ENCODE data around the gene STK32A.

STK32A gene

DNA sequence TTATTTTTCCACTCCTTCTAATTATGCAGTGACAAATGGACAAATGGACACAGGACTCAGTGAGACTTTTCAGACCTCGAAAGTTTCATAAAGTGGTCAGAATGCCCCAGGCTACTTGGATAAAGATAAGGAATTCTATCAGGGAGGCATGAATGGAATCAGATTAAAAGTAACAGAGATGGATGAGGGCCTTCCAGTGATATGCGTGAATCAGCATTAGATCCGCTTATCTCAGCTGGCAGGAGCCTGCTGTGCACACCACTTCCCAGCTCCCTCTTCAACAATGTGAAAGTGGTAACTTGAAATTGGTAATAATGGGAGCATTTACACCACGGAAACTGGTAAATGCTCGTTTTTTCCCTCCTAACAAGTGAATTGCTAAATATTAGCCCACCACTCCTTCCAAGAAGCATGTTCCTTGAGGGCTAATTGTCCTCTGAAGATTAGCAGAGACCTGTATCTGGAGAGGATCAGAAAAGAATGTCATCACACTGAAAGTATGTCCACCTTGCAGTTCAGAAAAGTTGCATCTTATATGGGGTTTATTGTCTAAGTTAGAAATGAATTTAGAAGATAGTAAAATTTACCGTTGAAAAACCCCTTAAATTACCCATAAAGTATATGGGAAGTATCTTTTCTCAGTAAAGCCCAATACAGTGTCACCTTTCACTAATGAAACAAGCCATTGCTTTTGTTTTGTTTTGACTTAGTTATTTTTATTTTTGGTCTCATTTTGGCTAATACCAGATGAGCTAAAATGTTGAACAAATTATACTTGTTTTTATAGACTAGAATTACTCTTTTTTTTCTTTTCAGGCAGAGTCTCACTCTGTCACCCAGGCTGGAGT is 149.7 kb downstream of the STK32A start:
- no peaks in the 10 kb centered on the region for H3K4me1 ChIP-seq (ENCODE audit: control extremely low read depth in 1 of 4, control insufficient read depth in 4 of 4, insufficient read depth in 4 of 4, low read length in 3 of 4)
- DNase-seq, result no peak
- H3K36me3 ChIP-seq (ENCODE audit: control insufficient read depth in 4 of 4, insufficient read depth in 4 of 4, low read length in 3 of 4), result no peaks in the 10 kb centered on the region
- H3K27me3 ChIP-seq (replicated peaks in 2 of 5; ENCODE audit: control insufficient read depth in 4 of 5, insufficient read depth in 5 of 5, low read length in 4 of 5), result peaks cover 0 to 3% (median 0%) of the 10 kb centered on the region in 5 experiments
- no CpG with 5 or more reads among the region's 6 CpGs for WGBS (ENCODE audit: insufficient coverage)
- no peak overlapping the region for H3K4me3 ChIP-seq (ENCODE audit: control insufficient read depth in 1 of 7, extremely low read depth in 1 of 7, insufficient read depth in 4 of 7, low read depth in 2 of 7, low read length in 6 of 7)
- H3K27ac ChIP-seq (ENCODE audit: insufficient read depth in 1 of 2, low read depth in 1 of 2, low read length in 2 of 2, poor library complexity in 1 of 2, severe bottlenecking in 2 of 2), result no peak overlapping the region
- ChIA-PET CTCF (interaction anchor here (1.1 to 1.5 kb wide), 2 partner anchors 16 to 175 kb away, joined by 3 to 4 read pairs; no protein-coding TSS in a partner anchor), POLR2A (no interaction called here)
- H3K9me3 ChIP-seq (ENCODE audit: control extremely low read depth in 1 of 5, control insufficient read depth in 4 of 5, insufficient read depth in 2 of 5, low read depth in 1 of 5, low read length in 4 of 5), result peaks cover 0 to 6% (median 0%) of the 10 kb centered on the region in 5 experiments

- no CpG with 5 or more reads among the region's 4 CpGs for WGBS (ENCODE audit: insufficient coverage)
- ChIA-PET POLR2A (no interaction called here), CTCF (interaction anchor here (1.4 kb wide), 1 partner anchor 186 kb away, joined by 3 read pairs; no protein-coding TSS in a partner anchor)
Observed at GRCh38 chr5:147387109-147387508, 152.3 kb downstream of the STK32A start.

GRCh38 chr5:147388184-147389108 is 153.6 kb downstream of the STK32A start:
- no peak for DNase-seq
- CTCF ChIA-PET, result interaction anchor here (1.3 to 1.4 kb wide), 2 partner anchors 163 to 184 kb away, joined by 3 to 4 read pairs; no protein-coding TSS in a partner anchor
- Histone ChIP-seq H3K36me3 (ENCODE audit: control insufficient read depth in 4 of 4, insufficient read depth in 4 of 4, low read length in 3 of 4) (no peaks in the 10 kb centered on the region), H3K9me3 (ENCODE audit: control extremely low read depth in 1 of 5, control insufficient read depth in 4 of 5, insufficient read depth in 2 of 5, low read depth in 1 of 5, low read length in 4 of 5) (no peaks in the 10 kb centered on the region), H3K27me3 (replicated peaks in 2 of 5; ENCODE audit: control insufficient read depth in 4 of 5, insufficient read depth in 5 of 5, low read length in 4 of 5) (peaks cover 0 to 3% (median 0%) of the 10 kb centered on the region in 5 experiments), H3K4me3 (ENCODE audit: control insufficient read depth in 1 of 7, extremely low read depth in 1 of 7, insufficient read depth in 4 of 7, low read depth in 2 of 7, low read length in 6 of 7) (no peak overlapping the region), H3K4me1 (ENCODE audit: control extremely low read depth in 1 of 4, control insufficient read depth in 4 of 4, insufficient read depth in 4 of 4, low read length in 3 of 4) (no peaks in the 10 kb centered on the region), H3K27ac (ENCODE audit: insufficient read depth in 1 of 2, low read depth in 1 of 2, low read length in 2 of 2, poor library complexity in 1 of 2, severe bottlenecking in 2 of 2) (no peak overlapping the region)
- POLR2A ChIA-PET, result no interaction called here
- 92% methylated on average over 3 of the region's 7 CpGs for WGBS (ENCODE audit: insufficient coverage)

More at GRCh38 chr5:147387109-147387508, 152.3 kb downstream of the STK32A start:
- H3K27ac ChIP-seq (ENCODE audit: insufficient read depth in 1 of 2, low read depth in 1 of 2, low read length in 2 of 2, poor library complexity in 1 of 2, severe bottlenecking in 2 of 2), result no peak overlapping the region
- H3K4me1 ChIP-seq (ENCODE audit: control extremely low read depth in 1 of 4, control insufficient read depth in 4 of 4, insufficient read depth in 4 of 4, low read length in 3 of 4), result no peaks in the 10 kb centered on the region
- no peak overlapping the region for H3K4me3 ChIP-seq (ENCODE audit: control insufficient read depth in 1 of 7, extremely low read depth in 1 of 7, insufficient read depth in 4 of 7, low read depth in 2 of 7, low read length in 6 of 7)
- DNase-seq, result no peak
- H3K36me3 ChIP-seq (ENCODE audit: control insufficient read depth in 4 of 4, insufficient read depth in 4 of 4, low read length in 3 of 4), result no peaks in the 10 kb centered on the region
- peaks cover 0 to 3% (median 0%) of the 10 kb centered on the region in 5 experiments for H3K27me3 ChIP-seq (replicated peaks in 2 of 5; ENCODE audit: control insufficient read depth in 4 of 5, insufficient read depth in 5 of 5, low read length in 4 of 5)
- no peaks in the 10 kb centered on the region for H3K9me3 ChIP-seq (ENCODE audit: control extremely low read depth in 1 of 5, control insufficient read depth in 4 of 5, insufficient read depth in 2 of 5, low read depth in 1 of 5, low read length in 4 of 5)

GRCh38 chr5:147390654-147391225 is 155.9 kb downstream of the STK32A start:
- H3K4me3 ChIP-seq (ENCODE audit: control insufficient read depth in 1 of 7, extremely low read depth in 1 of 7, insufficient read depth in 4 of 7, low read depth in 2 of 7, low read length in 6 of 7), result no peak overlapping the region
- no peaks in the 10 kb centered on the region for H3K9me3 ChIP-seq (ENCODE audit: control extremely low read depth in 1 of 5, control insufficient read depth in 4 of 5, insufficient read depth in 2 of 5, low read depth in 1 of 5, low read length in 4 of 5)
- ChIA-PET CTCF (interaction anchor here (1.4 to 1.7 kb wide), 3 partner anchors 9 to 22 kb away, joined by 3 to 5 read pairs (median 4); no protein-coding TSS in a partner anchor), POLR2A (no interaction called here)
- H3K4me1 ChIP-seq (ENCODE audit: control extremely low read depth in 1 of 4, control insufficient read depth in 4 of 4, insufficient read depth in 4 of 4, low read length in 3 of 4), result no peaks in the 10 kb centered on the region
- no peak overlapping the region for H3K27ac ChIP-seq (ENCODE audit: insufficient read depth in 1 of 2, low read depth in 1 of 2, low read length in 2 of 2, poor library complexity in 1 of 2, severe bottlenecking in 2 of 2)
- H3K36me3 ChIP-seq (ENCODE audit: control insufficient read depth in 4 of 4, insufficient read depth in 4 of 4, low read length in 3 of 4), result peaks cover 0 to 5% (median 0%) of the 10 kb centered on the region in 4 experiments
- no peak for DNase-seq
- 100% methylated on average over 3 of the region's 3 CpGs for WGBS (ENCODE audit: insufficient coverage)
- peaks cover 0 to 2% (median 0%) of the 10 kb centered on the region in 5 experiments for H3K27me3 ChIP-seq (replicated peaks in 2 of 5; ENCODE audit: control insufficient read depth in 4 of 5, insufficient read depth in 5 of 5, low read length in 4 of 5)

DNA sequence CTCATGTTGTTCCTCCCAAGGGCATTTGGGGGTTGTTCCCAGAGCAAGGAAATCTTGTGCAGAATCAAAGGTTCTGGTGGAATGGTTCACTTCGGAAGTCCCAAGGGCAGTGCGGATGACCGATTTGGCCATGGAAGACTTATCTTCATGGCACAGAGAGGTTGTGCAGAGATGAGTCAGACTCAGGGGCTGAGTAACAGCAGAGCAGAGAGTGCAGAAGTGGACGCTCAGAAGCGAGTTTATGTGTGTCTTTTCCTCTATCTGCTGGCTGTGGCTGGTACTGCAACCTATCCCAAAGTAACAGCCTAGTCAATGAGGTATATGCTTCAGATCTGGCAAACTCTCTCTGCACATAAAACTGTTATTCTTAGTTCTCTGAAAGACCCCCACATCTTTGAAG is 157.0 kb downstream of the STK32A start:
- Histone ChIP-seq H3K9me3 (ENCODE audit: control extremely low read depth in 1 of 5, control insufficient read depth in 4 of 5, insufficient read depth in 2 of 5, low read depth in 1 of 5, low read length in 4 of 5) (no peaks in the 10 kb centered on the region), H3K27me3 (replicated peaks in 2 of 5; ENCODE audit: control insufficient read depth in 4 of 5, insufficient read depth in 5 of 5, low read length in 4 of 5) (peaks cover 0 to 2% (median 0%) of the 10 kb centered on the region in 5 experiments), H3K4me1 (ENCODE audit: control extremely low read depth in 1 of 4, control insufficient read depth in 4 of 4, insufficient read depth in 4 of 4, low read length in 3 of 4) (no peaks in the 10 kb centered on the region), H3K36me3 (ENCODE audit: control insufficient read depth in 4 of 4, insufficient read depth in 4 of 4, low read length in 3 of 4) (peaks cover 0 to 12% (median 0%) of the 10 kb centered on the region in 4 experiments), H3K27ac (ENCODE audit: insufficient read depth in 1 of 2, low read depth in 1 of 2, low read length in 2 of 2, poor library complexity in 1 of 2, severe bottlenecking in 2 of 2) (no peak overlapping the region), H3K4me3 (ENCODE audit: control insufficient read depth in 1 of 7, extremely low read depth in 1 of 7, insufficient read depth in 4 of 7, low read depth in 2 of 7, low read length in 6 of 7) (no peak overlapping the region)
- POLR2A ChIA-PET, result interaction anchor here (0.6 kb wide), 1 partner anchor 252 kb away, joined by 4 read pairs; no protein-coding TSS in a partner anchor
- peak; percentile 12 to 30 (median 23) for DNase-seq
- 87% methylated on average over 5 of the region's 5 CpGs for WGBS (ENCODE audit: insufficient coverage)
- CTCF ChIA-PET, result interaction anchor here (1.4 to 1.7 kb wide), 2 partner anchors 17 to 23 kb away, joined by 3 to 4 read pairs; no protein-coding TSS in a partner anchor

DNA sequence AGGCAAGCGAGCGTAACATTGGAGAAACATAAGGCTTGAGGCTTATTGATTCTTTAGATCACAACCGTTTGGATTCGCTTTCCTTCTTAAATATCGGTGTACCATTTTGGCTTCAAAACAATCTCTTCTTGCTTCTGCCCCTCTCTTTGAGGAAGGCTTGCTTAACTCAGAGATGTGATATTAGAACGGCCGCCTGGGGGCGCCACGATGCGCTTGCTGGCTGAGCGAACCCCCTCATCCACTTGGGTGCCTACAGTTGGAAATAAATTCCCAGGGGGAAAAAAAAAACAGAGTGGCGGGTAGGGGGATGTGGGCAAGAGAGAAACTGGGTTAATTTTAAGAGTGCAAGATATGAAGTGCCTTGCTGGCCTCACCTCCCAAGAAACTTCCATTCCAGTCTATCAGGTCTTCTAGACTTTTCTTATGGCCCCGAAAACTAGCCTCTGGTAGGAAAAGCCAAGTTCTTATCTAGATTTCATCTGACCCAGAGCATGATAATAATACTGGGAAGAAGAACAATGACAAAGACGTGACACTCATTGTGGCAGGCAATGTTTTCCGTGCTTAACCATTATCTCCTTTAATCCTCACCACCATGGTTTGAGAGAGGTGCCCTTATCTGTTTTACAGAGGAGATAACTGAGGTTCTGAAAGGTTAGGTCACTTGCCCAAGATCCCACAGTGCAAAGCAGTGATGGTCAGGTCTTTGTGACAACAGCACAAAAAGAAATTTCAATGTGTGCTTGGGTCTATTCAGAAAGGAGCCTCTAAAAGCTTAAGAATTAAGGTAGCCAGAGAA is 159.2 kb downstream of the STK32A start:
- ChIA-PET CTCF (no interaction called here), POLR2A (no interaction called here)
- Histone ChIP-seq H3K27me3 (replicated peaks in 2 of 5; ENCODE audit: control insufficient read depth in 4 of 5, insufficient read depth in 5 of 5, low read length in 4 of 5) (no peaks in the 10 kb centered on the region), H3K9me3 (ENCODE audit: control extremely low read depth in 1 of 5, control insufficient read depth in 4 of 5, insufficient read depth in 2 of 5, low read depth in 1 of 5, low read length in 4 of 5) (no peaks in the 10 kb centered on the region), H3K4me3 (ENCODE audit: control insufficient read depth in 1 of 7, extremely low read depth in 1 of 7, insufficient read depth in 4 of 7, low read depth in 2 of 7, low read length in 6 of 7) (no peak overlapping the region), H3K36me3 (ENCODE audit: control insufficient read depth in 4 of 4, insufficient read depth in 4 of 4, low read length in 3 of 4) (peaks cover 0 to 28% (median 2%) of the 10 kb centered on the region in 4 experiments), H3K27ac (ENCODE audit: insufficient read depth in 1 of 2, low read depth in 1 of 2, low read length in 2 of 2, poor library complexity in 1 of 2, severe bottlenecking in 2 of 2) (no peak overlapping the region), H3K4me1 (ENCODE audit: control extremely low read depth in 1 of 4, control insufficient read depth in 4 of 4, insufficient read depth in 4 of 4, low read length in 3 of 4) (no peaks in the 10 kb centered on the region)
- no peak for DNase-seq
- WGBS (ENCODE audit: insufficient coverage), result 97% methylated on average over 8 of the region's 15 CpGs
